NCI-H2171 (cell line): Measurements from ENCODE around the gene TMEM134.
"Not testable (repeated sequence)": the region's sequence is repeated elsewhere in the genome, so short reads cannot be mapped to it uniquely, and the experiment has no call there.

Experiments
- DNase-seq: peaks from one replicate; lab custom pipeline; 2025; lab: John Stamatoyannopoulos, UW

TMEM134 gene

DNA sequence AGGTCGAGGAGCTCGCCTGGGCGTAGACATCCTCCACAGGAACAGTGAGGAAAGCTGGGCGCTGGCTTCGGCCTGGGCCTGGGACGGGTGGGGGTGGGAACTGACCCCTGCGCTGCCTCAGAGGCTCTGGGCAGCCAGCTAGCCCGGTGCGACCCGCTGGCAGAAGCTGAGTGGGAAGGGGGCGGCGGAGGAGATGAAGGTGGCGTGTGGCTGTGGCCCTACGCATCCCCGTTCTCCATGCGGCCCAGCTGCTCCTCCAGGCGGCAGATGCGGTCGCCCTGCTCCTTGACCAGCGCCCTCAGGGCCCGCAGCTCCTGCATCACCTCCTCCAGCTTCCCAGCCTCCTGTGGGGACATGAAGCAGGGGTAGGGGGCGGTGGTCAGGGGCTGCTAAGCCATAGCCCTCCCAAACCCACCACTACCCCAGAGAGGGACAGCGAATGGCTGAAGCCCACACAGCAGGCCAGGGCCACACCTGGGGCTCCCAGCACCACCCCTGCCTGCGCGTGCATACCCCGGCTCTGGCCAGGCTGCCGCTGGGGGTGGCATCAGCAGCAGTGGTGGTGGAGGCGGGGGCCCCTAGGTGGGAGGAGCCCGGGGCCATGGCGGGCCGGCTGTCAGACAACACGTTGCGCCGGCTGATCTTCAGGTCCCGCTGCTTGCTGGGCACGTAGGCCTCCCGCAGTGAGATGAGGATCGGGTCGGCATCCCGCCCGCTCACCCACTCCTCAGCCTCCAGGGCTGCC is 30.7 kb downstream of the TMEM134 start:
- no peak for DNase-seq

- DNase-seq, result no peak
Observed at GRCh38 chr11:67437809-67438157, 31.3 kb downstream of the TMEM134 start.

DNA sequence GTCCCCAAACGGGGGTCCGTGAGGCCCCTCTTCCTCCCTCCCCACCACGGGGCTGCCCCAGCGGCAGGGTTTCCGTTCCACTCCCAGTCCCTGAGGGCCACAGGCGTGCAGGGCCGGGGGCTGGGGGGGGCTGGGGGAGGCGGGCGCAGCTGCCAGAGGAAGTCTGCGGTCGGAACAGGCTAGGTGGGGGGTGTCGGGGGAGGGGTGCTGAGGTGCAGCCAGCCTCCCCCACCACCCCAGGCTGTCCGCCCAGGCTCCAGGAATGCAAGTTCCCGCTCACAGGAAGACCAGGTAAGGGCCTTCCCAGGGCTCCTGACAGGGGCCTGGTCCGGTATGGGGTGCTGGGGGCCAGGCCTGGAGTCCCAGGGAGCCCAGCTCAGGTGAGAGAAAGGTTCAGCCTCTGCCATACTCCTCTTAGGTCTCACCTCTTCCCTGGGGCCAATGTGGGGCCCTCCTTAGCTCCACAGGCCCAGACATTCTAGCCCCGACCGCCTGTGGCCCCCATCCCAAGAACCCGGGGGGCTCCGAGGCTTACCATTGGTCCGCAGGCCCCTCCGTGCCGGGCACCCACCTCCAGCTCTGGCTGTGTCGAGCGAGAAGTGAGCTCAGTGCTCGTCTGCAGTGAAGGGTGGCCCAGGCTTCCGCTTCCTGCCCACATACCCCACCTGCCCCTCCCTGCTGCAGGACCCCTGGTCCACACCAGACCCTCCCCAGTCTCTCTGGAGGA is 31.8 kb downstream of the TMEM134 start, which contains the start of gene PTPRCAP:
Gene PTPRCAP (minus strand): TSS at position 601 of the 727 bp plus-strand sequence. CDS start 63 bp downstream, at position 538.
- no peak for DNase-seq

- no peak for DNase-seq
Observed at GRCh38 chr11:67436459-67437081, 32.5 kb downstream of the TMEM134 start.

DNA sequence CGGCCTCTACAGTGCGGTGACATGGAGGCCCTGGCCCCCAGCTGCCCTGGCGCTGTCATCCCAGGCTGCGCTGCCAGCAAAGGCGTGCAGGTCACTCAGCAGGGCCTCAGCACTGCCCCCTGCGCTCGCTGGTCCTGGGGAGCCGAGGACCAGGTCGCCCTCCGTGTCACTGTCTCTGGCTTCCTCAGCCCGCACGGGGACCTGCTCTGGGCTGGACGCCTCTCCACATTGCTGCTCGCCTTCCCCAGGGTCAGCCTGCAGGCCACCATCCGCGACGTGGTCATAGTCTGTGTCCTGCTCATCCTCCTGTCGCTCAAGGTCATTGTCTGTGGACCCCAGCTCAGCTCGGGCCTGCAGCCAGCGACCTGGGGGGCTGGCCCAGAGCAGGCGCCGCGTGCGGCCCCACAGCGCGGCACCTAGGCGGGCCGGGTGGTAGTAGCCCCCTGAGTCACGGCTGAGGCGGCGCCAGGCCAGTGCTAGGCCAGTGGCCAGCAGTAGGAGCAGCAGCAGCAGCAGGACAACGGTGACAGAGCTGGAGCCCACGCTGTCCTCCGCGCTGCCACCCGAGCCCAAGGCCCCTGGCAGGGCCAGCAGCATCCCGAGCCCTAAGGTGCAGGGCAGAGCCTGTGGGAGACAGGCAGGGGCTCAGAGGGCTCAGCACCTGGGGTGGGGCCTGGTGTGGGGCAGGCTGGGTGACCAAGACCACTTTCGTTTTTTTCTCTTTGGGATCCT is 33.2 kb downstream of the TMEM134 start:
- DNase-seq, result no peak

GRCh38 chr11:67435031-67435726 is 33.9 kb downstream of the TMEM134 start:
- no peak for DNase-seq

DNA sequence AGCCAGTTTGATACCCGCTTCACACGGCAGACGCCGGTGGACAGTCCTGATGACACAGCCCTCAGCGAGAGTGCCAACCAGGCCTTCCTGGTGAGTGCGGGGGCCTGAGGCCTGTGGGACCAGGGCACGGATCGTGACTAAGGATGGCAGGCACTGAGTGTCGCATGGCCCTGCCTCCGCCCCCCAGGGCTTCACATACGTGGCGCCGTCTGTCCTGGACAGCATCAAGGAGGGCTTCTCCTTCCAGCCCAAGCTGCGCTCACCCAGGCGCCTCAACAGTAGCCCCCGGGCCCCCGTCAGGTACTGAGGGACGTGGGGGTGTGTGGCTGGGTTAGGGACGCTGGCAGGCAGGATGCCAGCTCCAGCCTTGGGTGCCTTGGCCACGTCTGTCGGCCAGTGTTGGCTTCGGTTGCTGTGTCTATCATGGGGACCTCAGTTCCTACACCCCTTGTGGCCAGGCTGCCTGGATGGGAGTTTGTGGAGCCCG is 34.6 kb downstream of the TMEM134 start:
- DNase-seq, result no peak

DNA sequence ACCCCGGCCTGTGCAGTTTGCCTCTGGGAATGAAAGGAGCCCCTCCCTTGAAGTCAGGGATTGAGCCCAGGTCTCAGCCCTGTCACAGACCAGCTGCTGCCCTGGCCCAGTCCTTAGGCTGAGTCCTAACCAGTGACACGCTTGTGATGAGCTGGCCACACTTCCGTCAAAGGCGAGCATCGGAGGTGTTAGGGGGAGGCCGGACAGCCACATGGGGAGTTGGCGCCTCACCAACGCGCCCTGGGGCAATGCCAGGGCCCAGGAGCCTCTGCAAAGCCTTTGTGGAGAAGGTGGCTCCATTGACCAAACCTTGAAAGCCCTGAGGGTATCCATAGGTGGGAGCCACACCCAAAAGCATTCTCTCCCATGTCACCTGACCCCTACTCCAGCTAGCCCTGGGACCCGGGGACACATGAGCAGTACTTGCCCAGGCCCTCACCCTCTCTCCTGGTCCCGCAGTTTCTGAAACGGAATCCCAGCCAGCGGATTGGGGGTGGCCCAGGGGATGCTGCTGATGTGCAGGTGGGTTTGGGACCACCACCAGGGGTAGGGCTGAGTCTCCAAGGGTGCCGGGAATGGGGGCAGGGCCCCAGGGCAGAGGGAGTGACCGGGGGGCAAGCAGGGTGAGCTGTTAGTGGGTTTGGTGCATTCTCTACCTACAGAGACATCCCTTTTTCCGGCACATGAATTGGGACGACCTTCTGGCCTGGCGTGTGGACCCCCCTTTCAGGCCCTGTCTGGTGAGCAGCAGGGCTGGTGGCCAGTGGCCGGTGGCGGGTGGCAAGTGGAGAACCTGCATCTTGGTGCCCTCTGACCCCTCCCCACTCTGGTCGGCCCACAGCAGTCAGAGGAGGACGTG is 35.3 kb downstream of the TMEM134 start:
- DNase-seq, result no peak

- DNase-seq, result no peak
Observed at GRCh38 chr11:67432655-67433349, 36.2 kb downstream of the TMEM134 start.

DNA sequence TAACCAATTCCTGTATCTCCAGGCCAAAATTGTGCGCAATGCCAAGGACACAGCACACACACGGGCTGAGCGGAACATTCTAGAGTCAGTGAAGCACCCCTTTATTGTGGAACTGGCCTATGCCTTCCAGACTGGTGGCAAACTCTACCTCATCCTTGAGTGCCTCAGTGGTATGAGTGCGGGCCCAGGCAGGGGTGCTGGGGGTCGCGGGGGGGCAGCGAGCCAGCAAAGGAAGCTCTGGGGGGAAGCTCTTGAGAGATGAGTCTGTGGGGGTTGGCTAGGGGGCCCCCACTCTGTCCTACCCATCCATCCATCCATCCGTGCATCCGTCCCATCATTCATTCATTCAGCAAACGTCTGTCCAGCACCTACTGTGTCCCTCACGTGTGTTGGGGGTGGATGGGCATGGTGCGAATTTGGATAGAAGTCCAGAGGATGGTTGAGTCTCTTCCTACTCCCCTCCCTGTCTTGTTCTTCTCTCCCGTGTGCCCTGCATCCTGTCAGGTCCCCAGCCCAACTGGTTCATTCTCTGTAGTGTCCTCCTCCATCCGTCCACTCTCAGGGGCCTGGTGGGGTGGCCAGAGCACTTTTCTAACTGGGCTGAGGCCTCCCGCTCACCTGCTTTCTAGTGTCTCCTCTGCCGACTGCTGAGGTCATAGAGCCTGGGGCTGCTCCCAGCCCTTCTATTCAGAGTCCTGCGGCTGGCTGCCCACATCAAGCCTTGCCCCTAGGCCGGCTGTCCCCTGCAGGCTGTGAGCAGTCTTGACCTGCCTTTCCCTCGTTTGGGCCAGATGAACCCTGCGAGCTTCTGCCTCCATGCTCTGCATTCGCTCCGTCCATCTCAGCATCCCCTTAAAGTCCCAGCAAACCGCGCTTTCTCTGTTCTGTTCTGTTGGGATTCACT is 37.5 kb downstream of the TMEM134 start:
- DNase-seq, result no peak

DNA sequence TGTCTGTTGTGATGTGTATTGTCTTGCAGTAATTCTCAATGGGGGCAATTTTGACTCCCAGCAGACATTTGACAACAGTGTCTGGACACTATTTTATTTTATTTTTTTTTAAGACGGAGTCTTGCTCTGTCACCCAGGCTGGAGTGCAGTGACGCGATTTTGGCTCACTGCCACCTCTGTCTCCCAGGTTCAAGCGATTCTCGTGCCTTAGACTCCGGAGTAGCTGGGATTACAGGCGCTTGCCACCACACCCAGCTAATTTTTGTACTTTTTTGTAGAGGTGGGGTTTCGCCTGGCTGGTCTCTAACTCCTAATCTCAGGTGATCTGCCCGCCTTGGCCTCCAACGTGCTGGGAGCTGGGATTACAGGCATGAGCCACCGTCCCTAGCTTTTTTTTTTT is 39.3 kb downstream of the TMEM134 start:
- DNase-seq, result no peak

DNA sequence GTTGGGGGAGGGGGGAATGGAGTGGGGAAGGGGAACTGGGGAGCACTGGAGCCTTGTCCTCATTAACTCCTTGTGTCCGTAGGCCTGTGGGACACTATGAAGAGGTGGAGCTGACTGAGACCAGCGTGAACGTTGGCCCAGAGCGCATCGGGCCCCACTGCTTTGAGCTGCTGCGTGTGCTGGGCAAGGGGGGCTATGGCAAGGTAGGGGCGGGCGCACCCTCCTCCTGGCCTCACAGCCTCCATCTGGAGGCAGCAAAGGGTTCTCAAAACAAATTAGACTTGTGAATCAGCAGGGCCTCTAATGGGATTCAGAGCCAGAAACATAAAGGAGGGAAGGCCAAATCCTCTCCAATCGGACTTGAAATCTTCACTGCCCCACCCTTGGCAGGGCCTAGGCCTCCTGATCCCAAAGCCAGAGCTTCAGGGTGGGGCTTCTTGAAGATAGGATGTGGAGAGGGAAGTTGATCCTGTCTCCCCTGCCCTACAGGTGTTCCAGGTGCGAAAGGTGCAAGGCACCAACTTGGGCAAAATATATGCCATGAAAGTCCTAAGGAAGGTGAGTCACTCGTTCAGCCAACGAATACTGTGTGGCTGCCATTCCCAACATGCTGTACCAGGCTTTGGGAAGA is 39.9 kb downstream of the TMEM134 start:
- no peak for DNase-seq

GRCh38 chr11:67428052-67429001 is 40.7 kb downstream of the TMEM134 start, which contains the start of gene RPS6KB2:
TSS of gene RPS6KB2 (plus strand) at chr11:67428494. CDS start at chr11:67428546, 52 bp downstream.
- DNase-seq, result peak; percentile 97

GRCh38 chr11:67427364-67427859 is 41.6 kb downstream of the TMEM134 start:
- DNase-seq, result not testable (repeated sequence)

DNA sequence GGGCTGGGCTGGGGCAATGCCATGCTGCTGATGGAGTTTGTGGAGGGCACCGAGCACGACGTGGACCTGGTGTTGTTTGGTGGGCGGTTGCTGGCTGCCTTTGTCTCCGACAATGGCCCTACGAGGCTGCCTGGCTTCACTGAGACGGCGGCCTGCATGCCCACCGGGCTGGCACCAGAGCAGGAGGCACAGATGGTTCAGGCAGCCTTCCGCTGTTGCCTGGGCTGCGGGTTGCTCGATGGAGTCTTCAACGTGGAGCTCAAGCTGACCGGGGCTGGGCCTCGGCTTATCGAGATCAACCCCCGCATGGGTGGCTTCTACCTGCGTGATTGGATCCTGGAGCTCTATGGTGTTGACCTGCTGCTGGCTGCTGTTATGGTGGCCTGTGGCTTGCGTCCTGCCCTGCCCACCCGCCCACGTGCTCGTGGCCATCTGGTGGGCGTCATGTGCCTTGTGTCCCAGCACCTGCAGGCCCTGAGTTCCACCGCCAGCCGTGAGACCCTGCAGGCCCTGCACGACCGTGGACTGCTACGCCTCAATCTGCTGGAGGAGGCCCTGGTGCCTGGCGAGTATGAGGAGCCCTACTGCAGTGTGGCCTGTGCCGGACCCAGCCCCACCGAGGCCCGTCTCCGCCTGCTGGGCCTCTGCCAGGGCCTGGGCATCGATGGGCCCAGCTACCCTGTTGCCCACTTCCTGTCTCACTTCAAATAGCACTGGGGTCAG is 45.0 kb downstream of the TMEM134 start:
- DNase-seq, result no peak

DNA sequence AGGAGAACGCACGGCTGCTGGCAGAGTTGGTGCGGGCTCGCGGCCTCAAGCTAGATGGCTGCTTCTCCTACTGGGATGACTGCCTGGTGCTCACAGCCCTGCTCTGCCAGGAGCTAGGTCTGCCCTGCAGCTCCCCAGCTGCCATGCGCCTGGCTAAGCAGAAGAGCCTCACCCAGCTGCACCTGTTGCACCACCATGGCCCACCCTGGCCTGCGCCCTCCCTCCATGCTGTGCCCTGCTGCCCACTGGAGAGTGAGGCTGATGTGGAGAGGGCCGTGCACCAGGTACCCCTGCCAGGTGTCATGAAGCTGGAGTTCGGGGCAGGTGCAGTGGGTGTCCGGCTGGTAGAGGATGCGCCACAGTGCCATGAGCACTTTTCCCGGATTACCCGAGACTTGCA is 45.6 kb downstream of the TMEM134 start:
- no peak for DNase-seq
